Measurements from ENCODE around the gene IL3. TPM values are rescaled to one million over a fixed set of nuclear protein-coding genes. Genes with fewer than 3 reads are reported as not detected.

Gene IL3
- total RNA-seq, 4 donors from 2014 or later: not detected

DNA sequence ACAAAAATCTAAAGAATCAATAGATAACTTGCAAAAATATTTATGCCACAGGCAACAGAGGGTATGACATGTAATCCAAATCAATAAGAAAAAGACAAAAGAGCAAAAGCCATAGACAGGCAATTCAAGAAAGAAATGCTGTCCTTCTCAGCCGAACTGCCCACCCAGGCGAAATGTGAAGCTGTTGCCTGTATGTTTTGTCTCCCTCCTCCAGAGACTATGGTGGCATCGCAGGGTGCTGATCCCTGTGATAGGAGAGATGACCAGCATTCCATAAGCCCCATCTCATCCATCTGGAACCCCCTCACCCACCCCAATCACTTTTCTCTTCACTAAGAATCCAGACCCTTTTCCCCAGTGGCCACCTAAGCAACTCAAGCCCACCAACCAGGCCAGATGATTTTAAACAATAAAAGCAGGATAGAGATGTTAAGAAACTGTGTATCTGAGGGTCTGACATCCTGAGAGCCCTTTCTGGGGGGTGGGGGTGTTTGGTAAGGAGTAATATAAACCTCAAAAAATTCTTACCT, 43.7 kb upstream of the IL3 start:
- no peak for TF ChIP-seq CTCF (IDR thresholded peaks at IDR 0.05)
- no peak for ATAC-seq (ENCODE audit: low FRiP score)
- DNase-seq (ENCODE audit: low spot score): no peak

DNA sequence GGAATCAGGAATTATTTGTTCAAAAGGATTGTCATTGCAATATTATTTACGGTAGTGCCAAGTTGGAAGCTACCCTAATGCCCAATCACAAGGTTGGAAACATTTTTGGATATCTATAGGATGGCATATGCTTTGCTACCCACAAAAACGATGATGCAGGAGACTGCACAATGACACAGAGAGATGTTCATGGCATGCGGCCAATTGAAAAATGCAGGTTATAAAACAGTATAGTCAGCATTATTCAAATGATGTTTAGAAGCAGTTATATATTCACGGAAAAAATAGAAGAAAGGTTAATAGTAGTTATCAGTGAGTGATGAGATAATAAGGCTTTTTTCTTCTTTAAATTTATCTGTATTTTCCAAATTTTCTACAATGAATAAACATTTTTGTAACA, 43.1 kb upstream of the IL3 start:
- TF ChIP-seq CTCF (IDR thresholded peaks at IDR 0.05): no peak
- ATAC-seq (ENCODE audit: low FRiP score) (no peak), DNase-seq (ENCODE audit: low spot score) (no peak)

DNA sequence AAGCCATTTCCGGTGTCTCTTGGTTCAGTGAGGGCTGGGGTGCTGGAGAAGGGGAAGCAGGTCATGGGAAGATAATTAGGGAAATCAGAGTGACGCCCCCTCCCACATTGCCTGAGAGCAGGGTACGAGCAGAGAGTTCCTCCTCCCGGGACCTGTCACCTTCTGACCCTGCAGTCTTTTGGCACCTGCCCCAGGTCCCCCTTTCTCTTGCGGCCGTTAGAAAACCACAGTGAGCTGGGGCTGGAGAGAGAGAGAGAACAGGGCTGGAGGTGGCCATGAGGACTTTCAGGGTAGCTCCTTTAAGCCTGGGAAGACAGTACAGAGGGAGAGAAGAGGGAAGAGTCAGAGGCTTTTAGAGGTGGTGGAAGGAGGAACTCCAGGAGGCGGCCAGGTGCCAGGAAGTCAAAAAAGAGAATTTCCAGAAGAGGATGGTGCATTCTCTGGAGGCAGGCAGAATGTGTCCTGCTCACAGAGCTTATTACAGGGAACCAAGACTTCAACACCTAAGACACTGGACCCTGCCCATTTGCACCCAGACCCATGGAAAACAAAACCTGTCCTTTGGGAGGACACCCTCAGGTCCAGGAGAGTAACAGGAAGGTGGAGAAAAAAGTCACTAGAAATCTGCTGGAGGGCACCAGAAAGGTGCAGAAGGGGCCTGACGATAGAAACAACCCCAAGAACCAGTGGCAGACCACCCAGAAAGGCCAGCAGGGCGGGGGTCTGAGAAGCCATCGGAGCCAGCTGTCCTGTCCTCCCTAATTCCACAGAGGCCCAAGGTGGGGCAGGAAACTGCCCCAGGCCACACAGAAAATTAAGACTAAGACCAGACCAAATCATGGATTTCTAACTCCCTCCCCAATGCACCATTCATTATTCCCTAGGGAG, 42.5 kb upstream of the IL3 start:
- no peak for TF ChIP-seq CTCF (IDR thresholded peaks at IDR 0.05)
- no peak for DNase-seq (ENCODE audit: low spot score)
- no peak for ATAC-seq (ENCODE audit: low FRiP score)

- DNase-seq (ENCODE audit: low spot score) (no peak), ATAC-seq (ENCODE audit: low FRiP score) (no peak)
- no peak for TF ChIP-seq CTCF (IDR thresholded peaks at IDR 0.05)
These were observed 41.1 kb upstream of the IL3 start for GRCh38 chr5:132019337-132019736.

DNA sequence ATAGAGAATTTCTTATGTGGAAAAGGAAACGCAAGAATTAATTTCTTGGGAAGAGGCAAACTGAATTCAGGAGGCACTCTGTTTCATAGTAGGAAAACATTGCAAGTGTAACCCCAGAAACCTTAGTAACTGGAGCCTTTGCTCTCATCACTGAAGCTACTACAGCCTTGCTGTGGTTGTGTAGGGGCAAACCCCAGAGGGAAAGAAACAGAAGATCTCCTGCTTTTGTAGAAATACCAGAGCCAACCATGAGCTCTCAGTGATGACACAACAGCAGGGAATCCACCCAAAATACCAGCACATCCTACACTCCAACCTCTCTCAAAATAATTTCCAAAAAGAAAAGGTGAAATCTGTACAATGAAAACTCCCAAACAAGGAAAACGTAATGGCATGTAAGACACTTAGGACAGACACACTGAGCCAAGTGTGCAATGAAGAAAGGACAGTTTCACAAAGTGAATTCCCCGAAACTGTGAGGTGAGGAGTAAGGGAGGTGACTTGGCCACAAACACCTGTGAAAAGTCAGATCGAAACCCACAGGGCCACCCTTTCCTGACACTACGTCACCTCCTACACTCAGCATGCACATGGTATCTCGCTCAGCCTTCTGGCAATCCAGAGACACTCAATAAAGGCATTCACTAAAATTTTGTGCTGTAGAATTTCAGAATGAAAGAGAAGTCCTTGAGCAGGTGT, 40.4 kb upstream of the IL3 start:
- ATAC-seq (ENCODE audit: low FRiP score): no peak
- DNase-seq (ENCODE audit: low spot score): no peak
- no peak for TF ChIP-seq CTCF (IDR thresholded peaks at IDR 0.05)

GRCh38 chr5:132020568-132021339, 39.7 kb upstream of the IL3 start:
- TF ChIP-seq CTCF (IDR thresholded peaks at IDR 0.05): no peak
- ATAC-seq (ENCODE audit: low FRiP score): no peak
- no peak for DNase-seq (ENCODE audit: low spot score)
